Progenitor cell of endocrine pancreas (in vitro differentiated cells): ENCODE measurements around the gene TEDC1. TPM values are rescaled to one million over a fixed set of nuclear protein-coding genes. Genes with fewer than 3 reads are reported as not detected.

Source experiments
- DNase-seq: peaks from one replicate; pipeline ENCODE4 v3.0.0; 2021; ENCODE audit warnings: low spot score; ENCODE audit not compliant: unreplicated experiment
- H3K27ac Mint-ChIP-seq: 2 replicates; pipeline ENCODE4 v1.8.0; 2021; ENCODE audit warnings: mild to moderate bottlenecking, moderate library complexity, mixed read lengths
- H3K27me3 Mint-ChIP-seq: 2 replicates; pipeline ENCODE4 v1.8.0; 2021; ENCODE audit warnings: mixed read lengths
- H3K36me3 Mint-ChIP-seq: 2 replicates; pipeline ENCODE4 v1.8.0; 2022; ENCODE audit warnings: mixed read lengths; ENCODE audit not compliant: insufficient read depth
- H3K4me1 Mint-ChIP-seq: 2 replicates; pipeline ENCODE4 v1.8.0; 2021; ENCODE audit warnings: low read depth, mixed read lengths
- H3K4me3 Mint-ChIP-seq: 2 replicates; pipeline ENCODE4 v1.8.0; 2021; ENCODE audit warnings: low read depth, mild to moderate bottlenecking, moderate library complexity, mixed read lengths
- H3K9me3 Mint-ChIP-seq: 2 replicates; pipeline ENCODE4 v1.8.0; 2021; ENCODE audit warnings: low read depth, mixed read lengths
- total RNA-seq: library from RNA; stranded (reverse); gene quantifications from 2 replicates; pipeline ENCODE4 v1.2.1, GENCODE V29; 2021
- TF ChIP-seq, protein P1 (sequence below): fragments of 200-600 bp; sonication (generic); IDR thresholded peaks from one replicate; pipeline ENCODE4 v1.5.0; 2021; ENCODE audit warnings: antibody characterized with exemption, mild to moderate bottlenecking; ENCODE audit not compliant: unreplicated experiment

The TEDC1 gene
- total RNA-seq, 1 donor from 2014 or later: 20.5 TPM

GRCh38 chr14:105484997-105485393 lies 6.1 kb upstream of the TEDC1 start:
- H3K36me3 Mint-ChIP-seq: no peaks in the 10 kb centered on the region
- TF ChIP-seq, protein P1, sequence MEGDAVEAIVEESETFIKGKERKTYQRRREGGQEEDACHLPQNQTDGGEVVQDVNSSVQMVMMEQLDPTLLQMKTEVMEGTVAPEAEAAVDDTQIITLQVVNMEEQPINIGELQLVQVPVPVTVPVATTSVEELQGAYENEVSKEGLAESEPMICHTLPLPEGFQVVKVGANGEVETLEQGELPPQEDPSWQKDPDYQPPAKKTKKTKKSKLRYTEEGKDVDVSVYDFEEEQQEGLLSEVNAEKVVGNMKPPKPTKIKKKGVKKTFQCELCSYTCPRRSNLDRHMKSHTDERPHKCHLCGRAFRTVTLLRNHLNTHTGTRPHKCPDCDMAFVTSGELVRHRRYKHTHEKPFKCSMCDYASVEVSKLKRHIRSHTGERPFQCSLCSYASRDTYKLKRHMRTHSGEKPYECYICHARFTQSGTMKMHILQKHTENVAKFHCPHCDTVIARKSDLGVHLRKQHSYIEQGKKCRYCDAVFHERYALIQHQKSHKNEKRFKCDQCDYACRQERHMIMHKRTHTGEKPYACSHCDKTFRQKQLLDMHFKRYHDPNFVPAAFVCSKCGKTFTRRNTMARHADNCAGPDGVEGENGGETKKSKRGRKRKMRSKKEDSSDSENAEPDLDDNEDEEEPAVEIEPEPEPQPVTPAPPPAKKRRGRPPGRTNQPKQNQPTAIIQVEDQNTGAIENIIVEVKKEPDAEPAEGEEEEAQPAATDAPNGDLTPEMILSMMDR: no peak
- no peak overlapping the region for H3K27ac Mint-ChIP-seq
- H3K27me3 Mint-ChIP-seq: peaks cover 29% of the 10 kb centered on the region
- no peak overlapping the region for H3K4me3 Mint-ChIP-seq
- no peaks in the 10 kb centered on the region for H3K9me3 Mint-ChIP-seq
- peaks cover 17% of the 10 kb centered on the region for H3K4me1 Mint-ChIP-seq
- no peak for DNase-seq

- no peaks in the 10 kb centered on the region for H3K9me3 Mint-ChIP-seq
- H3K4me1 Mint-ChIP-seq: peaks cover 17% of the 10 kb centered on the region
- H3K36me3 Mint-ChIP-seq: no peaks in the 10 kb centered on the region
- H3K27me3 Mint-ChIP-seq: peaks cover 25% of the 10 kb centered on the region
- no peak overlapping the region for H3K4me3 Mint-ChIP-seq
- no peak overlapping the region for H3K27ac Mint-ChIP-seq
- TF ChIP-seq, protein P1: peak; percentile 68
- no peak for DNase-seq
These were observed 5.3 kb upstream of the TEDC1 start for GRCh38 chr14:105485739-105486162.

DNA sequence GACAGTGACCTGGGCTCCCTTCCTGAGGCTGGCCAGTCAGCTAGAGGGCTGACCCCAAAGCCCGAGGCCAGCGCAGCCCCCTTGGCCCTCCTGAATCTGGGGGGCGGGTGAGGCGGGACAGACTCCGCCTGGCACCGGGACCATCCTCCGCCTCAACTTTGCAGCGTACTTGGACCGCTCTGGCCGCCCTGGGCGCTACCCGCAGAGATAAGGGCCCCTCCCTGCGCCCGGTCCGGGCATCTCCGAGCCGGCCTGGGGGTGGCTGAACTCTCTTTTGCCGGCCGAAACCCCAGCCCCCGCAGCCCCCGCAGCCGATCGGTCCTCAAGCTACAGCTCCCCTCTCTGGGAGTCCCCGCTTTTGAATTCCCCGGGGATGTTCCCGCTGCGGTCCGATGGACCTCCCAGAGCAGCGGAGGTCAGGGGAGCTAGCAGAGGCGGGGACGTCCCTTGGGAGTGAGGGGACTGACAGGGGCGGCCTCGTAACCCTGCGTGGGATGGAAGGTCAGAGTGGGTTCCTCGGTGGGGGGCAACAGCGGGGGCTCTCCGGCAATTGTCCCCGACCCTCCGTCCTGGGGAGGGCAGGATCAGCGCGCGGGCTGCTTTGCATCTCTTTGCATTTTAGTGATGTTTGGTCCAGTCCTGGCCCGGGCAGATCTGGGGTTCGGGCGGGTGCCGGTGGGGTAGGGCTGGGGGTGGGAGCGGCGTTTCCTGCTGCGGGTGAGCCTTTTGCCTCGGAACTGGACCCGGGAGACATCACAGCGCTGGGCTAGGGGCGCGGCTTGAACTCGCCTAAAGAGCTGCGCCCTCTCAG lies 4.7 kb upstream of the TEDC1 start, which contains the start of gene CRIP1:
Gene CRIP1 (plus strand): TSS at position 724 of the 811 bp plus-strand sequence. CDS start 374 bp downstream, outside the sequence.
- Mint-ChIP-seq H3K9me3 (no peaks in the 10 kb centered on the region), H3K27me3 (peaks cover 25% of the 10 kb centered on the region), H3K4me1 (peaks cover 15% of the 10 kb centered on the region), H3K4me3 (peak within 1 kb of the TSS; percentile 44), H3K36me3 (no peaks in the 10 kb centered on the region), H3K27ac (no peak within 1 kb of the TSS)
- DNase-seq: no peak
- TF ChIP-seq, protein P1: no peak

- Mint-ChIP-seq H3K36me3 (no peaks in the 10 kb centered on the region), H3K27ac (no peak overlapping the region), H3K4me1 (peaks cover 11% of the 10 kb centered on the region), H3K9me3 (no peaks in the 10 kb centered on the region), H3K27me3 (peaks cover 22% of the 10 kb centered on the region), H3K4me3 (no peak overlapping the region)
- DNase-seq: no peak
- TF ChIP-seq, protein P1: no peak
These were observed 4.0 kb upstream of the TEDC1 start for GRCh38 chr14:105486974-105487448.

DNA sequence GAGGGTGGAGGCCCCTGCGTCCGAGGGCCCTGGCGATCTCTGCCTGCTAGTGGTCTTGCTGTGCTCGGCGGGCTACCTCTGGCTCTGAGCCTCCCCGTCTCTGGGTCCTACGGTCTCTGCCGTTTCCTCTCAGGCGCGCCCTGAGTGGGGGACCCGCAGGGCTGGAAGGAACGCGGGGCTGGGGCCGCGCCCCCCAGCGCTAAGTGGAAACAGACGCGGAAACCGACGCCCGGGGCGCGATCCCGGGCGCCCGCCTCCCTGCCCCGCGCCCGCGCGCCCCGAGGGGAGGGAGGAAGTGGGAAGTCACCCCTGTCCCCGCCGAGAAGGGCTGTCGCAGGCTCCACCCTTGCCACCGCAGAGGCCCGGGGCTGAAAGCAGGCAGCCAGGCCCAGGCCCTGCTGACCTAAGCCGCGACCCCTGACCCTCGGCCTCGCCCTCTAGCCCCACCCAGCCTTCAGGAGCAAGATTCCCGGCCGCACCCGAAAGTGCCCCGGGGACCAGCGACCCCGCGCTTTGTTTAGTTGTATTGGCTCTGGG lies 3.5 kb upstream of the TEDC1 start:
- Mint-ChIP-seq H3K4me3 (peak overlapping the region; percentile 44), H3K4me1 (peaks cover 6% of the 10 kb centered on the region)

More for the DNA sequence above, 3.5 kb upstream of the TEDC1 start:
- TF ChIP-seq, protein P1: no peak
- DNase-seq: no peak
- Mint-ChIP-seq H3K27ac (no peak overlapping the region), H3K36me3 (no peaks in the 10 kb centered on the region), H3K9me3 (no peaks in the 10 kb centered on the region), H3K27me3 (peaks cover 18% of the 10 kb centered on the region)
